MG63 (cell line): ENCODE results near the gene SH2D3C. TPM values are rescaled to one million over a fixed set of nuclear protein-coding genes. Genes with fewer than 3 reads are reported as not detected.

Experiments
- DNase-seq: peaks from one replicate; pipeline ENCODE4 v3.0.0-alpha.2; 2020
- H3K27me3 ChIP-seq: fragments of 250-450 bp; sonication (Bioruptor Pico); 2 replicates; pipeline ENCODE4 v1.5.1; 2020; ENCODE audit warnings: mild to moderate bottlenecking, moderate library complexity
- H3K36me3 ChIP-seq: fragments of 250-450 bp; sonication (Bioruptor Pico); 2 replicates; pipeline ENCODE4 v1.5.1; 2020; ENCODE audit warnings: mild to moderate bottlenecking, moderate library complexity
- H3K4me3 ChIP-seq: fragments of 250-450 bp; sonication (Bioruptor Pico); 2 replicates; pipeline ENCODE4 v1.5.1; 2020; ENCODE audit warnings: mild to moderate bottlenecking, moderate library complexity
- H3K9me3 ChIP-seq: fragments of 250-450 bp; sonication (Bioruptor Pico); 2 replicates; pipeline ENCODE4 v1.5.1; 2020; ENCODE audit warnings: mild to moderate bottlenecking, moderate library complexity
- total RNA-seq: library from RNA; depleted of rRNA; stranded (reverse); fragments of >200 nt; shearing (Covaris generic); gene quantifications from 2 replicates; pipeline ENCODE4 v1.2.3, GENCODE V29; 2014; ENCODE audit warnings: low replicate concordance

Gene SH2D3C
- total RNA-seq, 1 experiment from 2014 or later, result not detected

DNA sequence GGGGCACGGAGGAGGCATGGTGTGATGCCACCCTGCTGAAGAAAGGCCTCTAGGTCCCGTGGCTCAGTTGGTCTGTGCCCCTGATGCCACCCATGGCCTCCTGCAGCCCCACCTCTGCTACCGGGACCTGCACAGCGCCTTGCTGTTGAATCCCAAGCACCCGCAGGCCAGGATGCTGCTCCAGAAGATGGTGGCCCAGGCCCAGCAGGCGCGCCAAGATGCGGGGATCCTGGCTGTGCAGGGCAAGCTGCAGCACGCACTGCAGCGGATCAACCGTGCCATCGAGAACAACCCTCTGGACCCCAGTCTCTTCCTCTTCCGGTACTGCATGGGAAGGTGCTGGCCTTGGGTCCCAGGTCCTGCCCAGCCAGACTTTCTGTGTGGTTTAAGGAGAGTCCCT, 55.5 kb downstream of the SH2D3C start:
- H3K9me3 ChIP-seq, result no peaks in the 10 kb centered on the region
- no peak for DNase-seq
- H3K4me3 ChIP-seq, result no peak overlapping the region
- H3K36me3 ChIP-seq, result no peaks in the 10 kb centered on the region
- H3K27me3 ChIP-seq, result no peaks in the 10 kb centered on the region

DNA sequence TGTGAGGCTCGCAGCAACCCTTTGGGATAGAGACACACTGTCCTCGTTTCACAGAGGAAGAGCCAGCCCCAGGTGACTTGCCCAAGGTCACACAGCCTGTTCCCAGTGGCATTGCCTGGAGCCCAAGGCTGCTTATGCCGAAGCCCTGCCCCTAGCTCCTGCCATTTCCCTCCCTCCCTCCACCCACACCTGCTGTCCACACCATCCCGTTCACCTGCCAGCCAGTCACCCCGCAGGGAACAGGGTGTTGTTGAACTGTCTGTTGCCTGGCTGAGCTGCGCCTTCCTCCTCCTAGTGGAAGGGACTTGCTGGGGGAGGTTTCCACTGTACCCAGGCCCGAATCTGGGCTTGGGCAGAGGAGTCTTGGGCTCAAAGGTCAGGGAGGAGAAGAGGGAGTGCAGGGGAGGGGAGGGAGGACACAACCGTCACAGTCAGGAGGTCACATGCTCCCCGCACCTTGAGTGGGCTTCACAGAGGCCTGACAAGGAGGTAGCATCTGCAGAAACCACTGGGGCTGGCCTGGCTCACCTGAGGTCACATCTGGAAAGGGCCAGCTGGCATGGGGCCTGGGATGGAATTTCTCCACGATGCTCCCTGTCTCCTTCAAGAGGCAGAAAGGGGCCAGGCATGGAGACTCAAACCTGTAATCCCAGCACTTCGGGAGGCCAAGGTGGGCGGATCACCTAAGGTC, 56.3 kb downstream of the SH2D3C start:
- H3K9me3 ChIP-seq, result no peaks in the 10 kb centered on the region
- no peak for DNase-seq
- no peaks in the 10 kb centered on the region for H3K36me3 ChIP-seq
- no peaks in the 10 kb centered on the region for H3K27me3 ChIP-seq
- no peak overlapping the region for H3K4me3 ChIP-seq

DNA sequence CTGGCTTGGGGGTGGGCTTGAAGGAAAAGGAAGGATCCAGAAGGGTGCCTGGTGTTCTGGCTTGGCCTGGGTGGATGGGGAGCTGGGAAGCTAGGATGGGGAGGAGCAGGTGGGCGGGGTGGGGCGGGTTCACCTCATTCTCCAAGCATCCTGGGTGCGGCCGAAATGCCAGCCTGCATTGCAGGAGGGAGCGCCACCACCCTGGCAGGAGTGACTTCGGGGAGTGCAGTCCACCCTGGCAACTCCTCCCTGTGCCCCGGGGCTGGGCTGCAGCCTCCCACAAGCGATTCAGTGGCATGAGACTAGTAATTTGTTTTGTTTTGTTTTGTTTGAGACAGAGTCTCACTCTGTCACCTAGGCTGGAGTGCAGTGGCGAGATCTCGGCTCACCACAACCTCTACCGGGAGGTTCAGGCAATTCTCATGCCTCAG, 57.1 kb downstream of the SH2D3C start:
- no peak overlapping the region for H3K4me3 ChIP-seq
- peak; percentile 81 for DNase-seq
- H3K36me3 ChIP-seq, result no peaks in the 10 kb centered on the region
- no peaks in the 10 kb centered on the region for H3K9me3 ChIP-seq
- no peaks in the 10 kb centered on the region for H3K27me3 ChIP-seq

DNA sequence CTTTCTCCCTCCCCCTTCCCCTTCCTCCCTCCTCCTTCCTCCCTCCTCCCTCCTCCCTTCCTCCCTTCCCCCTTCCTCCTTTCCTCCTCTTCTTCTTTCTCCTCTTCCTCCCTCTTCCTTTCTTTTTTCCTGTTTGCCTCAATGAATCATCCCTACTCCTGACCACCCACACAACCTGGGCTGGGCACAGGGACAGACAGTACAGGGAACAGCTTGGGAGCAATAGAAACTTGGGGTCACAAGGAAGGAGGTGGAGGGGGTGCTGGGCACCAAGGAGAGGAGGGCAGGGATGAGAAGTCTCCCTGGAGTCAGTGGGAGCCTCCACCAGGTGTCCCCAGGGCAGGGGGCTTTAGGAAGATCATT, 57.6 kb downstream of the SH2D3C start:
- H3K9me3 ChIP-seq, result no peaks in the 10 kb centered on the region
- DNase-seq, result no peak
- no peaks in the 10 kb centered on the region for H3K27me3 ChIP-seq
- H3K4me3 ChIP-seq, result no peak overlapping the region
- no peaks in the 10 kb centered on the region for H3K36me3 ChIP-seq

DNA sequence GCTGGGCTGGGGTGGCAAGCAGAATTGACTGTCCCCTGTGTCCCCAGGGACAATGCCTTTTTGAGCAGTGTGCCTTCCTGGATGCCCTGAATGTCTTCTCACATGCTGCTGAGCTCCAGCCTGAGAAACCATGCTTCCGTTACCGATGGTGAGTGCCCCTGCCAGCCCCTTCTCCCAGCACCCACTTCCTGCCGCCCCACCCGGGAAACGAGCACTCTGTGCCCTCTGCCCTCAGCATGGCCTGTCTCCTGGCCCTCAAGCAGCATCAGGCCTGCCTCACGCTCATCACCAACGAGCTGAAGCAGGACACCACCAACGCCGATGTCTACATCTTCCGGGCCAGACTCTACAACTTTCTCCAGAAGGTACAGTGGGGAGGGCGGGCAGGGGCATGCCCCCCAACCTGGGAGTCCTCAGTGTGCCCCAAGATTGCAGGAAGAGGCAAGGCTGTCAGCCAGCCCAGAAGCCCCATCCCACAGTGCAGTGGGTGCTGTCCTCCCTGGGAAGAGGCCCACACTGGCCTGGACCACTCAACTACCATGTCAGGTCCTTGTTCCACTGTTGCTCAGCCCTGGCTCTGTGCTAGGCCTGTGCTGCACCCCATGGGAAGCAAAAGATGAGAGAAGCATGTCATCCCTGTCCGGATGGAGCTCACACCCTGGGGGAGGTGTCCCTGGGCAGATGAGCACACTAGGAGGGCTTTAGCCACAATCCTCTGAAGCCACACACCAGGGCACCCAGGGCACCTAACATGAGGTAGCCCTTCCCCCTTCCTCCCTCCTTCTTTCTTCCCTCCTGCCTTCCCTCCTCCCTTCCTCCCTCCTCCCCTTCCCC, 58.2 kb downstream of the SH2D3C start:
- no peaks in the 10 kb centered on the region for H3K9me3 ChIP-seq
- no peaks in the 10 kb centered on the region for H3K36me3 ChIP-seq
- no peaks in the 10 kb centered on the region for H3K27me3 ChIP-seq
- H3K4me3 ChIP-seq, result no peak overlapping the region
- no peak for DNase-seq

DNA sequence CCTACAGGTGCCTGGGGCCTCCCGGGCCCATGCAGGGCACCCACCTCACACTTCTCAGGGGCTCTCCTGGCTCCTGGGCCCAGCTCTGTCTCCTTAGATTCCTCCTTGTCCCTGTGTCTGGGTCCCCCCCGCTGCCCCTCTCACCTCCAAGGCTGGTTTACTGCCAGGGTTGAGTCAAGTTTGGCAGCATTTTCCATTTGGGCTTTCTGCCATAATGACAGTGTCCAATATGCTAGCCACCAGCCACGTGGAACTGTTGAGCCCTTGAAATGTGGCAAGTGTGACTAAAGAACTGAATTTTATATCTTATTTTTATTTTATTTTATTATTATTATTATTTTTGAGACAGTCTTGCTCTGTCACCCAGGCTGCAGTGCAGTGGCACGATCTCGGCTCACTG, 60.7 kb downstream of the SH2D3C start:
- H3K27me3 ChIP-seq, result no peaks in the 10 kb centered on the region
- no peak overlapping the region for H3K4me3 ChIP-seq
- peaks cover 3% of the 10 kb centered on the region for H3K36me3 ChIP-seq
- H3K9me3 ChIP-seq, result no peaks in the 10 kb centered on the region
- no peak for DNase-seq

DNA sequence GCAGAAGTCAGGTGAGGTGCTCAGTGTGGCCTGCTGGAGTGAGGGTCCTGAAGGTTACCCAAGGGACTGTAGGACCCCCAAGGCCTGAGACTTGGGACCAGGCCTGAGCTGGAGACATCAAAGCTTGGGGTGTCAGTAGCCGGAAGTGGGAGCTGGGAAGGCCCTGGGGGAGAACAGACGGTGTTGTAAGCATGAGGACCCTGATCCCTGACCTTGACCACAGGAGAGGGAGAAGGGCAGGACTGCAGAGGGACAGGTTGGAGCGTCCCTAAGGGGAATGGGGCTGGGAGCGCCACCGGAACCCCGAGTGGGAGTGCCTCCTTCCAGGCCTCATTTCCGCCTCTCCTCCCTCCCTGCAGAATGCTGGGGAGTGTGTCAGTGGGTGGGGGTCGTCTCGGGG, 62.1 kb downstream of the SH2D3C start:
- Histone ChIP-seq H3K9me3 (no peaks in the 10 kb centered on the region), H3K27me3 (no peaks in the 10 kb centered on the region), H3K36me3 (peaks cover 3% of the 10 kb centered on the region), H3K4me3 (peak overlapping the region; percentile 81; the same call in 1 of the 2 replicates)
- DNase-seq, result no peak

DNA sequence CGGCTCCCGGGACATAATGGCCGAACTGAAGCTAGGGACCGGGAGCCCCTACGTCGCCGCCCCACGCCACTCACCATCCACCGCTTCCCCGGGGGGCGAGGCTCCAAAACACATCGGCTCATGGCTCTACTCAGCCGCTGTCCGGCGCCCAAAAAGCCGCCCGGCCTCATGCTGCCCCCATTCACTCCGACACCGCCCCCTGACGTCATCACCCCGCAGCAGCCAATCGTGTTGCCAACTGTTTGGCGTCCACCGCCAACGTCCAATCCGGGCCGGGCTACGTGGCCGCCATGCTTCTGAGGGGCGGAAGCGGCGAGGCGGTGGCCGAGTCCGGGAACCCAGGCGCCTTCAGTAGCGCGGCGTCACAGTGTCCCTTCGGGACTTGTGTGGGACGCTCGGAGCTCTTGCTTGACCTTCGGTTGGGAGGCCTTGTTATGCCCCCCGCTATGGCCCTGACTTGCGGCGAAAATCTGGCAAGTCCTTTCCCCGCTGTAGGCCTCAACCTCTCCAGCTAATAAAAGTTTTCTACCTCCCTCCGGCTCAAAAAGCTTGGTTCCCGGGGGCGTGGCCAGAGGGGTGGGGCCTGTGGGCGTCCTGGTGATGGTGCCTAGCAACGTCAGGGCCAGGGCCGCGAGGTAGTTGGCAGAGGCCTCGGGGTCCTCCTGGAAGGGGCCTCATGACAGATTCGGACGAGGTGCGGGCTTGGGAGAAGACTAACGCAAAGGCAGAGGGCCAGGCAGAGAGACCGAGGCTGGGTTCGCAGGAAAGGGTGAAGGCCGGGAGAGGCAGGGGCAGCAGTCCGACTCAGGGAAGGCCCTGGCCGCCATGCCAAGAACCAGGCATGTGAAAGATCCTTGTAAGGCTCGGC, 62.8 kb downstream of the SH2D3C start, which contains the start of the genes PTRH1 and TTC16:
TSS of gene PTRH1 (minus strand) at position 194 of the 868 bp plus-strand sequence. CDS start at position 170, 24 bp downstream.
TSS of gene TTC16 (plus strand) at position 610 of the 868 bp plus-strand sequence. CDS start at position 677, 67 bp downstream.
- peak within 1 kb of the TSS; percentile 81 for H3K4me3 ChIP-seq
- no peaks in the 10 kb centered on the region for H3K9me3 ChIP-seq
- peaks cover 3% of the 10 kb centered on the region for H3K36me3 ChIP-seq
- DNase-seq, result peak; percentile 97
- H3K27me3 ChIP-seq, result no peaks in the 10 kb centered on the region

DNA sequence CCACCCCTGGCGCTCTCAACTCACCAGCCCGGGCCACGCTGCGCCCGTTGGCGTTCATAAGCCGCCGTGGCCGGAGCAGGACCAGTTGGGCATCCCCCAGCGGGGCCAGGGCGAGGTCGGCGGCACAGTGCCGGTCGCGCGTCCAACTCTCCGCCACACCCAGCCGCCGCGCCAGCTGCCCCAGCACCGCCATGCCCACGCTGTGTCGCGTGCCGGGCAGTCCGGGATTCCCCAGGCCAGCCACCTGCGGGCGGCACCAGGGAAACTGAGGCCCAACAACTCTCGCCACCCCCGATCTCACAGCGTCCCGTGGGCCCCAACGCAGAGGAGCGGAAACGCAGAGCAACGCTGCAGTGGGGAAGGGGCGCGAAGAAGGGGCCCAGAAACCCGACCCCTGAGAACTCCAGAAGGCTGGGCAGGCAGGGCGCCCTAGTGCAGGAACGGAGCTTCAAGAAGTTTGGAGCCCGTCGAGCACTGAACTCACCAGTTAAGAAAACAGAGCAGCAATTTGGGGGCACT, 63.5 kb downstream of the SH2D3C start:
- Histone ChIP-seq H3K4me3 (peak overlapping the region; percentile 81), H3K27me3 (no peaks in the 10 kb centered on the region), H3K9me3 (no peaks in the 10 kb centered on the region), H3K36me3 (peaks cover 3% of the 10 kb centered on the region)
- DNase-seq, result no peak

DNA sequence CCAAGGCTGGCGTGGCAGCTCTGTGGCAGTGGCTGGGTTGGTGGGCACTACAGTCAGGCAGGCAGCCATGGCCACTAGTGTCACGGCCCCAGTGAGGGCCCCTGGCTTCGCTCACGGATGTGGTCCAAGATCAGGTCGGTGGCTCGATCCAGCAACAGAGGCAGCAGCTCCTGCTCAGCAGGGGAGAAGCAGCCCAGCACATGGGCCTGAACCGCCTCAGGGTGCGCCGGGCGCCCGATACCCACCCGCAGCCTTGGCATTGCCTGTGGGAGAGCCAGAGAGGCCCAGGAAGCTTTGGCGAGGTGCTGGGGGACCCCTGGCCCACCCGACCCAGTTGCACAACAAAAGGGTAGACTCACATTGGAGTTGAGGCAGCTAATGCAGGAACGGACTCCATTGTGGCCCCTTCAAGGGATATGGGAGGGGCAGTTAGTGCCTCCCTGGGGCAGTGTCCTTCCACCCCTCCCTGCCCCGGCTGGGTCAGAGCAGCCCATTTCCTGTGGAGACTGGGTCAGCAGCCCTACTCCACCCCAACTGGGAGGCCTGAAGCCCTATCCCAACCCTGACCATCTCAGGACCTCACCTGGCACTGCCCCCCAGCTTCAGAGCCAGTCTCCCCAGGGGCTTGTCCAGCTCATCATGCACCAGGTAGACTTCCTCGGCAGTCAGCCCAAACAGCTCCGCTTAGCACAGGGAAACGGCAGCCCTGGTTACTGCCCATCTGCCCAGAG, 64.3 kb downstream of the SH2D3C start:
- H3K36me3 ChIP-seq, result peaks cover 3% of the 10 kb centered on the region
- H3K4me3 ChIP-seq, result peak overlapping the region; percentile 81
- DNase-seq, result no peak
- H3K27me3 ChIP-seq, result no peaks in the 10 kb centered on the region
- no peaks in the 10 kb centered on the region for H3K9me3 ChIP-seq

DNA sequence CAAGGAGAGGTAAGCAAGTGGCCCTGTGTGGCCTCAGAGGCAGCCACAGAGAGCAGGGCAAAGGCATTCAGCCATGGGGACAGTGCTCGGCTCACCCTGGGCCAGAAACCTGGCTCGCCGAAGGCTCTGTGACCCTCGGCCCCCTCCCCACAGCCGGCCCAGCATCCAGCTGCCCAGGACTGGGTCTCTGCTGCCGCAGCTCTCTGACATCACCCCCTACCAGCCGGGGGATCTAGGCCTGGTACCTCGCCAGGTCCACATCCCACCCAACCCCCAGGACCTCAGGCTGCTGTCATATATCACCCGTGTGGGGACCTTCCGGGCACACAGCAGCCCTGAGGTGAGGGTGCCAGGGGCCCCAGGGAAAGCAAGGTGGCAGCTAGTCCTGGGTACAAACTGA, 65.6 kb downstream of the SH2D3C start:
- Histone ChIP-seq H3K27me3 (no peaks in the 10 kb centered on the region), H3K36me3 (peaks cover 3% of the 10 kb centered on the region), H3K9me3 (no peaks in the 10 kb centered on the region), H3K4me3 (no peak overlapping the region)
- no peak for DNase-seq

DNA sequence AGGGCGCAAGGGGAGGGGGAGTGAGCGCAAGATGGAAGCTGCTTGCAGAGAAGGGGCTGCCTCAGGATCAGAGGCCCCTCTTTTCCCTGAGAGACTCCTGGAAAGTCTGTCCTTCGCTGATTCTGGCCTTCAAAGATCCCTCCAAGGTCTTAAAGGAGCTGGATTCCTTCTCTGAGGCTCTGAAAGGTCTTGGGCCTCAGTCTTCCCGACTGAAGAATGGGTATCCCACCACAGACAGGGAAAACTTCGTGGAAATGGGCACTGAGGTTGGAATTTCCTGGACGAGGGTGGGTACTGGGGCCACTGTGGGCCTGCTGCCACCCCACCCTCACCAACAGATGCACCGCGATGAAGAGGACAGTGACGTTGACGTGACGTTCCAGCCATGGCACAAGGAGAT, 66.1 kb downstream of the SH2D3C start:
- no peak for DNase-seq
- peaks cover 3% of the 10 kb centered on the region for H3K36me3 ChIP-seq
- no peak overlapping the region for H3K4me3 ChIP-seq
- no peaks in the 10 kb centered on the region for H3K27me3 ChIP-seq
- no peaks in the 10 kb centered on the region for H3K9me3 ChIP-seq

DNA sequence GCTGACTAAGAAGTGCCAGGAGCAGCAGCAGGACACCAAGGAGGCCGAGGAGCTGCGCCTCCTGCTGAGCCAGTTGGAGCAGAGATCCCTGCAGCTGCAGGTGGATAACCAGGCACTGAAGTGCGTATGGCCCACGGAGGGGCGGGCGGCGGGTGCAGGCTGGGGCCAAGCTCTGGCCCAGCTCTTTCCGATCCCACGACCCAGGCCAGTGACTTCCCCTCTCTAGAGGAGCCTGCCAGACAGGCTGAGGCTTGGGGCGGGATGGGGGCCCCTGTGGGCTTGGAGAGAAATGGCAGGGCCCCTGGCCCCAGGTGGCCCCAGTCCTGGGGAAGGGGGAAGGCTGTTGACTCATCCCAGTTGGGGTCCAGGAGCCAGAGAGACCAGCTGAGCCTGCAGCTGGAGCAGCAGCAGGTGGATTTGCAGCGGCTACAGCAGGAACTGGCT, 66.6 kb downstream of the SH2D3C start:
- no peaks in the 10 kb centered on the region for H3K9me3 ChIP-seq
- peaks cover 3% of the 10 kb centered on the region for H3K36me3 ChIP-seq
- DNase-seq, result no peak
- no peaks in the 10 kb centered on the region for H3K27me3 ChIP-seq
- no peak overlapping the region for H3K4me3 ChIP-seq

DNA sequence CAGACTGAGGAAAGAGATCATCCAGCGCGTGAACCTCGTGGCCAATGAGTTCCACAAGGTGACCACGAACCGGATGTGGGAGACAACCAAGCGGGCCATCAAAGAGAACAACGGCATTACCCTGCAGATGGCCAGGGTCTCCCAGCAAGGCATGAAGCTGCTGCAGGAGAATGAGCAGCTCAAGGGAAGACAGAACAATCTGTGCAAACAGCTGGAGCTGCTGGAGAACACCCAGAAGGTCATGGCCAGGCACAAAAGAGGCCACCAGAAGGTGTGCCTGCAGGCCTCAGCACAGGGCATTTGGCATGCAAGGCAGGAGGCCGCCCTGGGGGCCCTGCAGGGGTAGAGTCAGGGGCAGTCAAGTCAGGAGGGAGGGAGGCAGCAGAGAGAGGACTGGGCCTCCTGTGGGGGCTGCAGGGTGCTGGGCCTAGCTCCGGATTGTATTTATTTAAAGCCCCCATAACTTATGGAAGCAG, 67.2 kb downstream of the SH2D3C start:
- DNase-seq, result no peak
- no peak overlapping the region for H3K4me3 ChIP-seq

DNA sequence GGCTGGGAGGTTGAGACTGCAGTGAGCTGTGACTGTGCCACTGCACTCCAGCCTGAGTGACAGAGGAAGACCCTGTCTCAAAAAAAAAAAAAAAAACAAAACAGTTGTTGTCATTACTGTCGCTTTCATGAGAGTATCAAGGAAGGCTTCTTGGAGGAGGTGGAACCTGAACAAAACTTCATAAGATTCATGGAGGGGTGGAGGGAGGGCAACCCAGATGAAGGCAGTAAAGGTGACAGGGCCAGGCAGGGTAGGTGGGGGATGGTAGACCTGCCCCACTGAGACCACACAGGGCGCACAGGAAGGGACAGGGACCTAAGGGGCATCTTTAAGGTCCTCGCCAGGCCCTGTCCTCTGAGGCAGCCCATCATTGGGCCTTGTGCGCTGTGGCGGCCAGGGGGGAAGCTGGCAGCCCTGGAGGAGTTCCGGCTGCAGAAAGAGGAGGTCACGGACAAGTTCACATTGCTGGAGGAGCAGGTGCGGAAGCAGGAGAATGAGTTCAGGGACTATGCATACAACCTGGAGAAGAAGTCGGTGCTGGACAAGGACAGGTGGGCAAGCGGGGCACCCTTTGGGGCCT, 68.2 kb downstream of the SH2D3C start:
- Histone ChIP-seq H3K27me3 (no peaks in the 10 kb centered on the region), H3K4me3 (no peak overlapping the region), H3K36me3 (peaks cover 3% of the 10 kb centered on the region), H3K9me3 (no peaks in the 10 kb centered on the region)
- no peak for DNase-seq

More for the DNA sequence above, 67.2 kb downstream of the SH2D3C start:
- no peaks in the 10 kb centered on the region for H3K9me3 ChIP-seq
- peaks cover 3% of the 10 kb centered on the region for H3K36me3 ChIP-seq
- H3K27me3 ChIP-seq, result no peaks in the 10 kb centered on the region
